ENCODE measurements around the gene BET1L. TPM values are rescaled to one million over a fixed set of nuclear protein-coding genes. Genes with fewer than 3 reads are reported as not detected.

Gene BET1L
- total and polyA plus RNA-seq, 8 donors: 27.7 to 53.4 (median 41.2) TPM

- TF ChIP-seq, protein P1, sequence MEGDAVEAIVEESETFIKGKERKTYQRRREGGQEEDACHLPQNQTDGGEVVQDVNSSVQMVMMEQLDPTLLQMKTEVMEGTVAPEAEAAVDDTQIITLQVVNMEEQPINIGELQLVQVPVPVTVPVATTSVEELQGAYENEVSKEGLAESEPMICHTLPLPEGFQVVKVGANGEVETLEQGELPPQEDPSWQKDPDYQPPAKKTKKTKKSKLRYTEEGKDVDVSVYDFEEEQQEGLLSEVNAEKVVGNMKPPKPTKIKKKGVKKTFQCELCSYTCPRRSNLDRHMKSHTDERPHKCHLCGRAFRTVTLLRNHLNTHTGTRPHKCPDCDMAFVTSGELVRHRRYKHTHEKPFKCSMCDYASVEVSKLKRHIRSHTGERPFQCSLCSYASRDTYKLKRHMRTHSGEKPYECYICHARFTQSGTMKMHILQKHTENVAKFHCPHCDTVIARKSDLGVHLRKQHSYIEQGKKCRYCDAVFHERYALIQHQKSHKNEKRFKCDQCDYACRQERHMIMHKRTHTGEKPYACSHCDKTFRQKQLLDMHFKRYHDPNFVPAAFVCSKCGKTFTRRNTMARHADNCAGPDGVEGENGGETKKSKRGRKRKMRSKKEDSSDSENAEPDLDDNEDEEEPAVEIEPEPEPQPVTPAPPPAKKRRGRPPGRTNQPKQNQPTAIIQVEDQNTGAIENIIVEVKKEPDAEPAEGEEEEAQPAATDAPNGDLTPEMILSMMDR (IDR thresholded peaks at IDR 0.05): no peak
- FAIRE-seq: no peak
Measured at GRCh38 chr11:224424-224823, 17.2 kb upstream of the BET1L start.

GRCh38 chr11:223884-224283 is 16.7 kb upstream of the BET1L start:
- Histone ChIP-seq H3K4me3 (no peak overlapping the region), H3K27ac (no peak overlapping the region), H3K4me1 (no peaks in the 10 kb centered on the region), H3K27me3 (no peaks in the 10 kb centered on the region), H3K9me3 (no peaks in the 10 kb centered on the region), H3K36me3 (no peaks in the 10 kb centered on the region)
- TF ChIP-seq, protein P1 (IDR thresholded peaks at IDR 0.05): no peak
- 95 to 96% methylated on average over 7 to 9 of the region's 9 CpGs for WGBS, 2 donors
- intact Hi-C loops (cut with DNase I): no loop called here
- no peak for ATAC-seq
- FAIRE-seq: no peak
- DNase-seq: peak in 1 of 6 donors; percentile 12

More at GRCh38 chr11:224424-224823, 17.2 kb upstream of the BET1L start:
- Histone ChIP-seq H3K4me3 (no peak overlapping the region), H3K27ac (no peak overlapping the region), H3K9me3 (no peaks in the 10 kb centered on the region), H3K4me1 (no peaks in the 10 kb centered on the region), H3K36me3 (no peaks in the 10 kb centered on the region), H3K27me3 (no peaks in the 10 kb centered on the region)
- 84 to 94% methylated on average over 7 of the region's 7 CpGs for WGBS, 2 donors
- ATAC-seq (no peak), DNase-seq (no peak)
- intact Hi-C loops (cut with DNase I): no loop called here

DNA sequence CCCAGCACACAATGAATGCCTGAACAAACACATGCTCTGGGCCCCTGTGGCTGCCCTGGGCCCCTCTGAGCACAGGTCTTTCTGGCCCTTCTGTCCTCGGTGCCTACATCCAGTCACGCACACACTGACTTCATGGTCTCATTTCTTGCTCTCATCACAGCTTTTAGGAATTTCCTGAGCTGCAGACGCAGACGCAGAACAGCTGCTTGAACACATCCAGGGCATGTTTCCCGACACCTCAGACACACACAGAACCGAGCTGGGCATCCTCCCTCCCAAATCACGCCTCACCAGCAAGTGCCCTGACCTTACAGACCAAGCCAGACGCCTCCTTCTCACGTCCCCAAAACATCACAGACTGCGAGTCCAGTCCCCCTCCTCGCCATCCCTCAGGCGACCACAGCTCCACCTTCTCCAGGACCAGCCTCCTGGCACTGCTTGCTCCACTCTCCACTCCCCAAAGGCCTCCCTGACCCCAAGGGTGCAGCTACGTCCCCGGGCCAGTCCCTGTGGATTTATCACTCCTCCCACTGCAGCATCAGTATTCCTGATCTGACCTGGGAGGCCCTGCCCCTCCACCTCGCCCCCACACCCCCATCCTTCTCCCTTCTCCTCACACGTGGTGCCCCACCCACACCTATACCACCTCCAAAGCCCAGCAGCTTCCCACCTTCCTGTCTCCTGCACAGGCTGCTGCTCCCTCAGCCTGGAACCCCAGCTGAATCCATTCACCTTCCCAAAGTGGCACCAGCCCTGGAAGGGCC is 16.0 kb upstream of the BET1L start:
- Histone ChIP-seq H3K9me3 (no peaks in the 10 kb centered on the region), H3K36me3 (no peaks in the 10 kb centered on the region), H3K27ac (no peak overlapping the region), H3K4me3 (no peak overlapping the region), H3K27me3 (no peaks in the 10 kb centered on the region), H3K4me1 (no peaks in the 10 kb centered on the region)
- FAIRE-seq (no peak), DNase-seq (peak in 1 of 6 donors; percentile 25), ATAC-seq (no peak)
- intact Hi-C loops (cut with DNase I): no loop called here
- WGBS, 2 donors: 86 to 89% methylated on average over 16 of the region's 16 CpGs
- TF ChIP-seq, protein P1 (IDR thresholded peaks at IDR 0.05): no peak

DNA sequence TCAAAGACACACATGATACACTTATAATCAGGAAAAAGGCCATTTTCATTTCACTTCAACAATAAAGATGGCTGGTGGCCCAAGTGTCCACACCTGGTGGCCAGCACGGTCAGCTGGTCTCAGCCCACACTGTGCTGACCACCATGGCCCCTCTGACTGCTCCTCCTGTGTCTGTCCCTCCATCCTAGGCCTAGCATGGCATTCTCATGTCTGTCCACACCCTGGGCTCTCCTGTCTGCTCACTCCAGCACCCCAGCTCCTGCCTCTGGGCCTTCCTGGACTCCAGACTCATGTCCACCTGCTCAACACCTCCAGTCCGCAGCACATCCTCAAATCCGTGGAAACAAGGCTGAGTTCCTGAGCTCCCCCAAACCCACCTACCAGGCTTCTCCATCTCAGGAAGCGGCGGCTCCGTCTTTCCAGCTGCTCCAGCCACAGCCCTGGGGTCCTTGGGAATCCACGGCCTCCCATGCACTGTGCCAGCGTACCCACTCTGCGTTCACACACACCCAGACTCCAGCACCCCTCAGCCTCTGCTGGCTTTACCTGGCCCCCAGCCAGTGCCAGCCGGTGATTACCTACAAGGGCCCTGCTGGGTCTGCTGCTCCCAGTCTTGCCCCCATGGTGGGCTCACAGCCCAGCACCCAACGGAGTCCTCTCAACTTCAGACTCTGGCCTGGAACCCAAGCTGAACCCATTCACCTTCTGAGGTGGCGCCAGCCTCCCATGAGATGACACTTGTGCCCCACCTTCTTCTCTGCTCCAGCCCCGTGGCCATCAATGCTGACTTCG is 15.0 kb upstream of the BET1L start:
- TF ChIP-seq, protein P1 (IDR thresholded peaks at IDR 0.05): no peak

More for the DNA sequence above, 15.0 kb upstream of the BET1L start:
- ATAC-seq (no peak), FAIRE-seq (no peak), DNase-seq (peak in 1 of 6 donors; percentile 30)
- Histone ChIP-seq H3K9me3 (no peaks in the 10 kb centered on the region), H3K4me3 (no peak overlapping the region), H3K27me3 (no peaks in the 10 kb centered on the region), H3K4me1 (no peaks in the 10 kb centered on the region), H3K27ac (no peak overlapping the region), H3K36me3 (no peaks in the 10 kb centered on the region)
- intact Hi-C loops (cut with DNase I): no loop called here
- 94% methylated on average over 14 of the region's 14 CpGs for WGBS, 2 donors

Data from pancreas (tissue), 10 donors.